ENCODE data around the gene ITGA1. TPM values are rescaled to one million over a fixed set of nuclear protein-coding genes. Genes with fewer than 3 reads are reported as not detected.

The ITGA1 gene
- total RNA-seq, 1 donor from 2014 or later = 84.4 TPM

GRCh38 chr5:52995095-52995494 lies 207.4 kb downstream of the ITGA1 start:
- Histone ChIP-seq H3K36me3 (no peaks in the 10 kb centered on the region), H3K27ac (no peak overlapping the region), H3K27me3 (ENCODE audit: low read depth) (no peaks in the 10 kb centered on the region), H3K9me3 (no peaks in the 10 kb centered on the region), H3K4me3 (no peak overlapping the region), H3K4me1 (no peaks in the 10 kb centered on the region)
- ATAC-seq (no peak), DNase-seq (no peak)
- TF ChIP-seq CTCF (IDR thresholded peaks at IDR 0.05) = no peak
- intact Hi-C loops (cut with DNase I) = no loop called here

- Histone ChIP-seq H3K27me3 (ENCODE audit: low read depth) (no peaks in the 10 kb centered on the region), H3K27ac (no peak overlapping the region), H3K9me3 (no peaks in the 10 kb centered on the region), H3K4me3 (no peak overlapping the region), H3K36me3 (no peaks in the 10 kb centered on the region), H3K4me1 (no peaks in the 10 kb centered on the region)
- TF ChIP-seq CTCF (IDR thresholded peaks at IDR 0.05) = no peak
- intact Hi-C loops (cut with DNase I) = no loop called here
- DNase-seq (no peak), ATAC-seq (no peak)
Observed at GRCh38 chr5:52995914-52996313, 208.2 kb downstream of the ITGA1 start.

- H3K27ac ChIP-seq = no peak overlapping the region
- no peaks in the 10 kb centered on the region for H3K27me3 ChIP-seq (ENCODE audit: low read depth)
- H3K4me3 ChIP-seq = no peak overlapping the region
- ATAC-seq = no peak
- DNase-seq = no peak
- no peaks in the 10 kb centered on the region for H3K4me1 ChIP-seq
- H3K9me3 ChIP-seq = no peaks in the 10 kb centered on the region
- no peaks in the 10 kb centered on the region for H3K36me3 ChIP-seq
- intact Hi-C loops (cut with DNase I) = no loop called here
- no peak for TF ChIP-seq CTCF (IDR thresholded peaks at IDR 0.05)
Observed at GRCh38 chr5:52996979-52997378, 209.3 kb downstream of the ITGA1 start.

GRCh38 chr5:52997424-52997823 lies 209.7 kb downstream of the ITGA1 start:
- DNase-seq (no peak), ATAC-seq (no peak)
- no peaks in the 10 kb centered on the region for H3K36me3 ChIP-seq
- no peaks in the 10 kb centered on the region for H3K9me3 ChIP-seq
- no peak for TF ChIP-seq CTCF (IDR thresholded peaks at IDR 0.05)
- no peak overlapping the region for H3K27ac ChIP-seq
- H3K4me1 ChIP-seq = no peaks in the 10 kb centered on the region
- H3K4me3 ChIP-seq = no peak overlapping the region
- H3K27me3 ChIP-seq (ENCODE audit: low read depth) = no peaks in the 10 kb centered on the region
- intact Hi-C loops (cut with DNase I) = no loop called here

GRCh38 chr5:52998552-52999313 lies 211.0 kb downstream of the ITGA1 start:
- no peak overlapping the region for H3K27ac ChIP-seq
- TF ChIP-seq CTCF (IDR thresholded peaks at IDR 0.05) = no peak
- H3K36me3 ChIP-seq = no peaks in the 10 kb centered on the region
- no peak overlapping the region for H3K4me3 ChIP-seq
- H3K4me1 ChIP-seq = no peaks in the 10 kb centered on the region
- no peaks in the 10 kb centered on the region for H3K9me3 ChIP-seq
- H3K27me3 ChIP-seq (ENCODE audit: low read depth) = no peaks in the 10 kb centered on the region
- ATAC-seq (no peak), DNase-seq (no peak)
- intact Hi-C loops (cut with DNase I) = no loop called here

Data from lower lobe of right lung (tissue), 2 donors.